CD4-positive, alpha-beta memory T cell (primary cell): Measurements from ENCODE around the gene CELSR2. TPM values are rescaled to one million over a fixed set of nuclear protein-coding genes. Genes with fewer than 3 reads are reported as not detected.
A peak's percentile ranks its signal among the peaks of the same experiment; 100 is the strongest.

Experiments
- CTCF ChIA-PET: fragments of 350-600 bp; sonication (Branson Sonifier 250); formaldehyde crosslinking; loops from one replicate; lab custom pipeline; 2021; ENCODE audit warnings: inconsistent platforms; ENCODE audit not compliant: partially characterized antibody; lab: Charles Lee
- POLR2A ChIA-PET: fragments of 350-600 bp; sonication (Branson Sonifier 250); formaldehyde crosslinking; loops from one replicate; lab custom pipeline; 2021; ENCODE audit not compliant: partially characterized antibody; lab: Charles Lee
- DNase-seq, 5 donors: peaks; one replicate each; pipeline versions ENCODE4 v3.0.0 to v3.0.0-alpha.2; 2020 to 2022; ENCODE audit warnings: mixed read lengths in 1 of 5
- H3K27ac ChIP-seq: one replicate; pipeline ENCODE4 v1.7.0; 2013; ENCODE audit warnings: low read depth, low read length
- H3K27me3 ChIP-seq: 2 replicates; pipeline ENCODE4 v1.7.0; 2013; ENCODE audit warnings: mild to moderate bottlenecking, low read length, moderate library complexity; ENCODE audit not compliant: insufficient read depth
- H3K36me3 ChIP-seq: 2 replicates; pipeline ENCODE4 v1.7.0; 2013; ENCODE audit warnings: mild to moderate bottlenecking, low read length, moderate library complexity; ENCODE audit not compliant: insufficient read depth
- H3K4me1 ChIP-seq: 2 replicates; pipeline ENCODE4 v1.7.0; 2013; ENCODE audit warnings: mild to moderate bottlenecking, low read length, moderate library complexity; ENCODE audit not compliant: insufficient read depth
- H3K4me3 ChIP-seq, 2 donors: one replicate each; pipeline ENCODE4 v1.7.0; 2013; ENCODE audit warnings: low read length in 2 of 2, mild to moderate bottlenecking in 1 of 2
- H3K9me3 ChIP-seq, 2 donors: one replicate each; pipeline ENCODE4 v1.7.0; 2013; ENCODE audit warnings: low read length in 2 of 2, control low read depth in 1 of 2; ENCODE audit not compliant: control insufficient read depth in 1 of 2
- H3K27ac Mint-ChIP-seq, 7 donors: one replicate each; pipeline ENCODE4 v1.8.0; 2020 to 2021; ENCODE audit warnings: mixed read lengths in 7 of 7, mild to moderate bottlenecking in 6 of 7, inconsistent platforms in 3 of 7, moderate library complexity in 3 of 7
- H3K27me3 Mint-ChIP-seq, 2 donors: one replicate each; pipeline ENCODE4 v1.8.0; 2020 to 2021; ENCODE audit warnings: mixed read lengths in 2 of 2
- H3K36me3 Mint-ChIP-seq, 2 donors: one replicate each; pipeline ENCODE4 v1.8.0; 2020 to 2021; ENCODE audit warnings: mixed read lengths in 2 of 2, inconsistent platforms in 1 of 2, mild to moderate bottlenecking in 1 of 2
- H3K4me1 Mint-ChIP-seq, 4 donors: one replicate each; pipeline ENCODE4 v1.8.0; 2020 to 2021; ENCODE audit warnings: mixed read lengths in 4 of 4, mild to moderate bottlenecking in 1 of 4
- H3K4me3 Mint-ChIP-seq, 8 donors: one replicate each; pipeline ENCODE4 v1.8.0; 2020 to 2021; ENCODE audit warnings: mixed read lengths in 8 of 8, mild to moderate bottlenecking in 7 of 8, moderate library complexity in 6 of 8, inconsistent platforms in 3 of 8
- H3K9me3 Mint-ChIP-seq, 8 donors: one replicate each; pipeline ENCODE4 v1.8.0; 2020 to 2021; ENCODE audit warnings: mixed read lengths in 8 of 8, mild to moderate bottlenecking in 5 of 8, inconsistent platforms in 3 of 8, moderate library complexity in 1 of 8
- intact Hi-C: fragments of 100-400 bp; cut with micrococcal nuclease; formaldehyde crosslinking; loops from one replicate; pipeline ENCODE4 v1.15.1; 2023
- polyA plus RNA-seq, 2 donors: library from polyadenylated mRNA; unstranded; fragments of 300-500 nt; fragmentation: Illumina TruSeq; gene quantifications; one replicate each; pipeline ENCODE4 v1.2.3, GENCODE V29; 2021
- total RNA-seq, 2 experiments: library from RNA; stranded (reverse); gene quantifications; one replicate each; pipeline ENCODE4 v1.2.3, GENCODE V29; 2021

Gene CELSR2
- total and polyA plus RNA-seq, 4 experiments from 2014 or later, result 0.52 to 3.1 (median 2.6) TPM; not detected in 1

DNA sequence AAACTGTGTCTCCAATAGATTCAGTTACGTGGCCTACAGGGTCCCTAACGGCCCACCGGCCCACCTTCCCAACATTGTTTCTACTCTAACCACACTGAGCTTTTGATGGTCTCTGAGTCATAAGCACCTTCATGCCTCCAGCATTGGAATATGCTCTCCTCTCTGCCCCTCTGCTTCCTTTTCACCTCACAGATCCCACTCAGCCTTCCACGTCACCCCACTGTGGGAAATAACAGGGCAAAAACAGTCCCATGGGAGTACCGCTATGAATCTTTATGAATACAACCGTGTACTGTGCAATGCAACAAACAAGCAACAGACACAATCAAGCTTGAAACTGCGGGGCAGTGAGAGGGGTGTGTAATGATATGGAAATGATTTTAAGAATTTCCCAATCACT lies 40.9 kb upstream of the CELSR2 start:
- intact Hi-C loops, result no loop called here
- DNase-seq, result no peak
- Histone ChIP-seq H3K27me3 (no peaks in the 10 kb centered on the region), H3K9me3 (no peaks in the 10 kb centered on the region), H3K27ac (no peak overlapping the region), H3K36me3 (no peaks in the 10 kb centered on the region), H3K4me3 (no peak overlapping the region), H3K4me1 (peaks cover 3% of the 10 kb centered on the region)
- Mint-ChIP-seq H3K4me3 (no peak overlapping the region), H3K4me1 (peaks cover 0 to 3% (median 1%) of the 10 kb centered on the region in 4 donors), H3K9me3 (no peaks in the 10 kb centered on the region), H3K36me3 (peaks cover 0 to 2% of the 10 kb centered on the region in 2 donors), H3K27ac (no peak overlapping the region), H3K27me3 (no peaks in the 10 kb centered on the region)
- CTCF ChIA-PET, result no interaction called here
- POLR2A ChIA-PET, result interaction anchor here (0.5 kb wide), 1 partner anchor 1671 kb away, joined by 3 read pairs; no protein-coding TSS in a partner anchor

GRCh38 chr1:109208836-109209463 lies 40.4 kb upstream of the CELSR2 start:
- peaks cover 5% of the 10 kb centered on the region for H3K4me1 ChIP-seq
- peaks cover 0 to 5% of the 10 kb centered on the region in 2 donors for H3K36me3 Mint-ChIP-seq
- intact Hi-C loops, result no loop called here
- H3K27me3 ChIP-seq, result no peaks in the 10 kb centered on the region
- peaks cover 0 to 5% (median 3%) of the 10 kb centered on the region in 4 donors for H3K4me1 Mint-ChIP-seq
- no peak overlapping the region for H3K27ac Mint-ChIP-seq
- POLR2A ChIA-PET, result no interaction called here
- H3K27ac ChIP-seq, result no peak overlapping the region
- DNase-seq, result no peak
- CTCF ChIA-PET, result no interaction called here
- H3K27me3 Mint-ChIP-seq, result no peaks in the 10 kb centered on the region
- H3K36me3 ChIP-seq, result no peaks in the 10 kb centered on the region
- no peak overlapping the region for H3K4me3 Mint-ChIP-seq
- no peaks in the 10 kb centered on the region for H3K9me3 ChIP-seq
- no peaks in the 10 kb centered on the region for H3K9me3 Mint-ChIP-seq
- no peak overlapping the region for H3K4me3 ChIP-seq

GRCh38 chr1:109210058-109210457 lies 39.3 kb upstream of the CELSR2 start:
- POLR2A ChIA-PET, result no interaction called here
- H3K27me3 ChIP-seq, result no peaks in the 10 kb centered on the region
- H3K27ac ChIP-seq, result no peak overlapping the region
- Mint-ChIP-seq H3K27me3 (no peaks in the 10 kb centered on the region), H3K36me3 (peaks cover 0 to 12% of the 10 kb centered on the region in 2 donors), H3K4me1 (peaks cover 4 to 15% (median 12%) of the 10 kb centered on the region in 4 donors), H3K4me3 (no peak overlapping the region), H3K27ac (no peak overlapping the region), H3K9me3 (peaks cover 0 to 2% (median 0%) of the 10 kb centered on the region in 8 donors)
- CTCF ChIA-PET, result no interaction called here
- H3K4me3 ChIP-seq, result no peak overlapping the region
- DNase-seq, result no peak
- no peaks in the 10 kb centered on the region for H3K9me3 ChIP-seq
- H3K4me1 ChIP-seq, result peaks cover 9% of the 10 kb centered on the region
- H3K36me3 ChIP-seq, result no peaks in the 10 kb centered on the region
- intact Hi-C loops, result loop anchor here (5.0 kb wide), 2 partner anchors 248 to 272 kb away; partner anchors contain the start of genes ATXN7L2 and CLCC1

DNA sequence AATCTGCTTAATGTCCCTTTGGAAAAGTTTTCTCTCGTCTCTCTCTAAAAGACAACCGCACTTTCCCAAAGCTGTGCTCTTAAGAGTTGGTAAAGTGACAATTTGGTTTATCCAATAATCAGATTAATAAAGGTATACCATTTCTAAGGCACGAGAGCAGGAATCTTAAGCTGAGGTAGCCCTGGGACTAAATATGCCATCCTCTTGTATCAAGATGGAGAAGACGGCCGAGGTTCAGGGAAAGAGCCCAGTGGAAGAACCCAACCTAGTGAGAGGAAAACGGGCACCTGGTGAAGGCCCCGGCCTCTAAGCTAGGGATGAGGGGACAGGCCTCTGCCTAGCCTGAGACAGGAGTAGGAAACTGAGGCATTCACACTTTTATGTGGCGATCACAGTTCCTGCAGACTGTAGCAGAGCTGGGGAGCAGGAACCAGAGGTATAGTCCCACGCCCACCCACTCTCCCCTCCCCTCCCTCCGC lies 36.0 kb upstream of the CELSR2 start:
- Mint-ChIP-seq H3K27ac (peak overlapping the region; percentile 57 to 99 (median 95)), H3K9me3 (peaks cover 0 to 2% (median 0%) of the 10 kb centered on the region in 8 donors), H3K36me3 (peaks cover 5 to 24% of the 10 kb centered on the region in 2 donors), H3K27me3 (no peaks in the 10 kb centered on the region), H3K4me3 (peak overlapping the region; percentile 95 to 100 (median 98)), H3K4me1 (peaks cover 21 to 41% (median 34%) of the 10 kb centered on the region in 4 donors)
- no peaks in the 10 kb centered on the region for H3K9me3 ChIP-seq
- H3K4me1 ChIP-seq, result peaks cover 32% of the 10 kb centered on the region
- intact Hi-C loops, result loop anchor here (1.0 to 5.0 kb wide), 3 partner anchors 213 to 269 kb away; partner anchors contain the start of genes ATXN7L2, CLCC1 and PSMA5
- H3K27ac ChIP-seq, result no peak overlapping the region
- H3K27me3 ChIP-seq, result no peaks in the 10 kb centered on the region
- no peaks in the 10 kb centered on the region for H3K36me3 ChIP-seq
- ChIA-PET POLR2A (interaction anchor here (0.8 to 3.0 kb wide), 23 partner anchors 8 to 1125 kb away, joined by 3 to 20 read pairs (median 7); partner anchors contain the start of genes AMPD2, ATXN7L2, CLCC1 and ELAPOR1), CTCF (interaction anchor here (0.9 to 2.2 kb wide), 7 partner anchors 12 to 277 kb away, joined by 3 to 7 read pairs (median 4); no protein-coding TSS in a partner anchor)
- peak overlapping the region; percentile 71 to 94 for H3K4me3 ChIP-seq
- no peak for DNase-seq

DNA sequence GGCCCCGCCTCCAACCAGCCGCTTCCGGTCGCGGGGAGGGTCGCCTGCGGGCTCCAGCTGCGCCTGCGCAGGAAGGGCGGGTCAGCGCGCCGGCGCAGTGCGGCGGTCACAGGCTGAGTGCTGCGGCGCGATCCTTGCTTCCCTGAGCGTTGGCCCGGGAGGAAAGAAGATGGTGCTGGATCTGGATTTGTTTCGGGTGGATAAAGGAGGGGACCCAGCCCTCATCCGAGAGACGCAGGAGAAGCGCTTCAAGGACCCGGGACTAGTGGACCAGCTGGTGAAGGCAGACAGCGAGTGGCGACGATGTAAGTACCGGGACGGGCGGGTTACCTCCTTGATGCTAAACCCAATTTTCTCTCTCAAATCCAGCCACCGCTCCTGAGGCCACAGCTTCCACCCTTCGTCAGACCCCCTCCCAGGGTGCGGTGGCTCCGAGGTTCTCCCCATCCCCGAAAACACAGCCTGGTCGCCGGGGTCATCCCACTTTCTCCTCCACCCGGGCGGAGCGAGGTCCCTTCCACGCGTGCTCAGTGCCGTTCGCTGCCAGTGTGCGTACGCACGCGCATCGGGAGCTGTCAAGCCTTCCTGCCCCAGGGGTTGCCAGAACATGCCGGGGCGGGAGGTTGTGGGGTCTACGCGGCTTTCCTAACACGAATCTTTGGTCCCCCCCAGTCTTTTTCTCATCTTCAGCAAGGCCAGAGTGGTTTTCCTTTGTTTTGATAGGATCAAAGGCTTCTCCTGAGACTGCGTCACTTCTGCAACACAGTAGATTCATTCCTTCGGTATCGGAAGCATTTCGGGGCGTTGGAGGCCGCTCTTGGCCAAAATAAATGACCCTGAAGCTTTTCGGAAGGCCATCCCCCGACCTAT lies 35.3 kb upstream of the CELSR2 start, which contains the start of gene SARS1:
Gene SARS1 (plus strand): TSS at position 95 of the 870 bp plus-strand sequence. CDS start 75 bp downstream, at position 170.
- Histone ChIP-seq H3K36me3 (no peaks in the 10 kb centered on the region), H3K9me3 (no peaks in the 10 kb centered on the region), H3K27me3 (no peaks in the 10 kb centered on the region), H3K27ac (peak within 1 kb of the TSS; percentile 78), H3K4me1 (peaks cover 37% of the 10 kb centered on the region), H3K4me3 (peak within 1 kb of the TSS; percentile 71 to 94)
- peaks cover 9 to 29% of the 10 kb centered on the region in 2 donors for H3K36me3 Mint-ChIP-seq
- H3K27ac Mint-ChIP-seq, result peak within 1 kb of the TSS; percentile 93 to 99 (median 96)
- H3K4me3 Mint-ChIP-seq, result peak within 1 kb of the TSS; percentile 95 to 100 (median 98)
- peak; percentile 81 to 93 (median 88) for DNase-seq
- H3K4me1 Mint-ChIP-seq, result peaks cover 24 to 45% (median 38%) of the 10 kb centered on the region in 4 donors
- H3K9me3 Mint-ChIP-seq, result peaks cover 0 to 2% (median 0%) of the 10 kb centered on the region in 8 donors
- ChIA-PET POLR2A (interaction anchor here (0.6 to 3.0 kb wide), 26 partner anchors 9 to 1124 kb away, joined by 3 to 20 read pairs (median 7); partner anchors contain the start of genes AMPD2, ATXN7L2, CLCC1 and EEIG2), CTCF (interaction anchor here (0.9 to 2.2 kb wide), 8 partner anchors 13 to 277 kb away, joined by 3 to 7 read pairs (median 4); no protein-coding TSS in a partner anchor)
- no peaks in the 10 kb centered on the region for H3K27me3 Mint-ChIP-seq
- intact Hi-C loops, result loop anchor here (1.0 to 5.0 kb wide), 6 partner anchors 15 to 268 kb away; partner anchors contain the start of genes ATXN7L2, CLCC1, PSMA5 and WDR47

DNA sequence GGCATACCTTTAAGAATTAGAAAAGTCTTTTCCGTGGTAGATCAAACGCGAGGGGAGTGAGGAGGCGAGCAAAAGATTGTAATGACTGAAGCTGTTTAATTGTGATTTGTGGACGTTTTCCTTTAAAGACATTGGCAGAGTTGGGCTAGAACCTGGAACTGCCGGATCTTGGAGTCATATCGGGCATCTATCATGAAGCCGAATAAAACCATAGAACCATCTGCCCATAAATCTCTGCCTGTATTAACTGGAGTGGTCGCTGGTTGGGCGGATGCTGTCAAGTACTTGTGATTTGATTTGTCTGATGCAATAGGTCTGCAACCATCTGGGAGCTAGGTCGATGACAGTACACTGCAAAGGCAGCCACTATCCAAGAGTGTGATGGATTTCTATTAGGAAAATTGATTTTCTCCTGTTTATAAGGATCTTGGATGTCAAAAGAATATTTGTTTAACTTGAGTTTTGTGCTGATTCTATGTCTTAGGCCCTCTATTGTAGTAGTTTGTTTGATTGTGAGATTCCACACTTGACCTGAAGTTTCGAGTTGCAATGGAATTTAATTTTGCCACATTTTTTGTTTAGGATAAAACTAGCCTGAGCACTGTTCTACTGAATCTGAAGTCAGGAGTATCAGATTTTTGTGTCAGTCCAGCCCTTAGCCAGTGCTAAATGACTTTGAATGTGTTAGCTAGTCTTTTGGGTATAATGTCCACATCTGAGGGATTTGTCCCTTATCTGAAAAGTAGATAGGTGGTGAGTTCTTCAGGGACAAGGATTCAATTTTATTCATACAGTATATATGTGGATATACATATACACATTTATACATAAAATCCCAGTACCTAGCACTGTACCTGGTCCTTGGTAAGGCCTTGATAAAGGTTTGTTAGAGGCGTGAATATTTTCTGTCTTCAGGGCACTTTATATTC lies 34.4 kb upstream of the CELSR2 start:
- Histone ChIP-seq H3K27ac (peak overlapping the region; percentile 78), H3K27me3 (no peaks in the 10 kb centered on the region), H3K36me3 (no peaks in the 10 kb centered on the region), H3K9me3 (no peaks in the 10 kb centered on the region), H3K4me1 (peaks cover 39% of the 10 kb centered on the region), H3K4me3 (peak overlapping the region; percentile 71 to 94)
- Mint-ChIP-seq H3K9me3 (peaks cover 0 to 2% (median 0%) of the 10 kb centered on the region in 8 donors), H3K27ac (peak overlapping the region; percentile 93 to 99 (median 96)), H3K4me1 (peaks cover 26 to 51% (median 39%) of the 10 kb centered on the region in 4 donors), H3K4me3 (peak overlapping the region; percentile 95 to 100 (median 98)), H3K27me3 (no peaks in the 10 kb centered on the region), H3K36me3 (peaks cover 9 to 29% of the 10 kb centered on the region in 2 donors)
- POLR2A ChIA-PET, result interaction anchor here (0.6 to 3.0 kb wide), 20 partner anchors 9 to 1123 kb away, joined by 3 to 20 read pairs (median 8); partner anchors contain the start of genes AMPD2, ATXN7L2, ELAPOR1 and GNAI3
- CTCF ChIA-PET, result interaction anchor here (1.2 to 2.2 kb wide), 3 partner anchors 24 to 184 kb away, joined by 3 to 6 read pairs (median 4); no protein-coding TSS in a partner anchor
- intact Hi-C loops, result loop anchor here (1.0 to 5.0 kb wide), 5 partner anchors 14 to 267 kb away; partner anchors contain the start of genes ATXN7L2, CLCC1 and WDR47
- peak in 4 of 5 donors; percentile 9 to 47 (median 18) for DNase-seq
